HepG2 (cell line): ENCODE results near the gene ADPGK. TPM values are rescaled to one million over a fixed set of nuclear protein-coding genes. Genes with fewer than 3 reads are reported as not detected.
"Not testable (repeated sequence)": the region's sequence is repeated elsewhere in the genome, so short reads cannot be mapped to it uniquely, and the experiment has no call there.

Source experiments
- ATAC-seq: fragments of 200-7000 bp; cut with Tn5 transposase; 3 replicates; pipeline ENCODE4 v1.9.1; 2020; ENCODE audit warnings: mild to moderate bottlenecking, moderate library complexity
- BruUV-seq: library from RNA; stranded (reverse); fragments of 400-500 nt; replicated peaks from 2 replicates; lab custom pipeline; 2021; lab: Mats Ljungman, UMichigan
- CTCF ChIA-PET: fragments of 300-600 bp; formaldehyde crosslinking; extraction: SDS; loops from one replicate; lab custom pipeline; 2021; ENCODE audit warnings: low total read pairs, inconsistent platforms, low intra/inter-chr PET ratio; lab: Yijun Ruan, JAX
- POLR2A ChIA-PET: fragments of 350-600 bp; sonication (Branson Sonifier 250); formaldehyde crosslinking; loops from one replicate; lab custom pipeline; 2020; ENCODE audit warnings: antibody characterized with exemption, inconsistent platforms; lab: Yijun Ruan, JAX
- DNase-seq: peaks from one replicate; pipeline ENCODE4 v3.0.0-alpha.2; 2015; ENCODE audit warnings: low spot score
- FAIRE-seq: peaks from 3 replicates; lab custom pipeline; 2011; peaks lifted over from hg19 to GRCh38; lab: Jason Lieb, UNC
- H2AFZ ChIP-seq: one replicate; pipeline ENCODE4 v1.6.1; 2011; ENCODE audit warnings: low read length, inconsistent platforms
- H3K27ac ChIP-seq: fragments of 300-600 bp; 3 replicates; pipeline ENCODE4 v1.8.0; 2011; ENCODE audit warnings: mixed run types, mild to moderate bottlenecking, mixed read lengths, low read length, inconsistent platforms; ENCODE audit not compliant: insufficient read depth; ENCODE audit errors: extremely low read length
- H3K27me3 ChIP-seq, 2 experiments: fragments of 200-600 bp in 1 of 2; 2 replicates in 1 of 2; 3 replicates in 1 of 2; pipeline versions ENCODE4 v1.6.0 to v1.8.0; 2011; ENCODE audit warnings: low read length in 2 of 2, mild to moderate bottlenecking in 2 of 2, moderate library complexity in 2 of 2, inconsistent platforms in 1 of 2; ENCODE audit not compliant: insufficient read depth in 2 of 2, control insufficient read depth in 1 of 2
- H3K36me3 ChIP-seq, 2 experiments: fragments of 200-600 bp in 1 of 2; replicated peaks in 1 of 2; 2 replicates in 1 of 2; 3 replicates in 1 of 2; pipeline versions ENCODE4 v1.5.1 to v1.8.0; 2011; ENCODE audit warnings: low read length in 2 of 2, inconsistent platforms in 1 of 2; ENCODE audit not compliant: insufficient read depth in 2 of 2, control insufficient read depth in 1 of 2
- H3K4me1 ChIP-seq: 2 replicates; pipeline ENCODE4 v1.5.1; 2012; ENCODE audit warnings: low read length, inconsistent platforms; ENCODE audit not compliant: insufficient read depth
- H3K4me2 ChIP-seq: 2 replicates; pipeline ENCODE4 v1.6.0; 2011; ENCODE audit warnings: low read depth, low read length, inconsistent platforms
- H3K4me3 ChIP-seq, 3 experiments: fragments of 200-600 bp in 1 of 3; sonication (generic), shearing (Covaris generic) in 1 of 3; replicated peaks in 1 of 3; 2 replicates each; pipeline ENCODE4 v1.5.1; 2011 to 2016; ENCODE audit warnings: low read length in 3 of 3, inconsistent platforms in 2 of 3, low read depth in 2 of 3, mild to moderate bottlenecking in 2 of 3, control low read depth in 1 of 3, mixed read lengths in 1 of 3; ENCODE audit not compliant: insufficient read depth in 1 of 3
- H3K79me2 ChIP-seq: one replicate; pipeline ENCODE4 v1.6.1; 2011; ENCODE audit warnings: low read length, inconsistent platforms; ENCODE audit not compliant: insufficient read depth
- H3K9ac ChIP-seq: 2 replicates; pipeline ENCODE4 v1.6.0; 2011; ENCODE audit warnings: mild to moderate bottlenecking, low read depth, low read length, inconsistent platforms; ENCODE audit not compliant: insufficient read depth
- H3K9me3 ChIP-seq: 2 replicates; pipeline ENCODE4 v1.5.1; 2012; ENCODE audit warnings: mild to moderate bottlenecking, low read length
- H4K20me1 ChIP-seq: 2 replicates; pipeline ENCODE4 v1.6.0; 2011; ENCODE audit warnings: inconsistent platforms, mild to moderate bottlenecking, low read length, moderate library complexity; ENCODE audit not compliant: insufficient read depth
- HIVEP1 ChIP-seq: sonication (generic); formaldehyde crosslinking; IDR thresholded peaks from 2 replicates; pipeline ENCODE4 v1.4.0; 2020; ENCODE audit warnings: mild to moderate bottlenecking, missing genetic modification reagents
- HNRNPK ChIP-seq: fragments of 200-400 bp; formaldehyde crosslinking; IDR thresholded peaks from 2 replicates; pipeline ENCODE4 v1.6.1; 2018; ENCODE audit warnings: low read length, low read depth, moderate library complexity, mild to moderate bottlenecking; ENCODE audit not compliant: poor library complexity, severe bottlenecking
- MYC ChIP-seq: sonication (generic); formaldehyde crosslinking; IDR thresholded peaks from 2 replicates; pipeline ENCODE4 v1.9.0; 2021; ENCODE audit warnings: missing genetic modification reagents, borderline replicate concordance
- PCBP1 ChIP-seq: fragments of 200-400 bp; formaldehyde crosslinking; IDR thresholded peaks from 2 replicates; pipeline ENCODE4 v1.6.1; 2017; ENCODE audit warnings: mild to moderate bottlenecking, low read depth, low read length, borderline replicate concordance
- PCBP2 ChIP-seq: fragments of 200-400 bp; formaldehyde crosslinking; optimal IDR thresholded peaks from 2 replicates; pipeline ENCODE3; 2018; ENCODE audit warnings: low read length, low read depth; ENCODE audit not compliant: poor library complexity, severe bottlenecking
- ZBTB2 ChIP-seq: sonication (generic); formaldehyde crosslinking; IDR thresholded peaks from 2 replicates; pipeline ENCODE4 v1.8.0; 2022; ENCODE audit warnings: low read depth, missing genetic modification reagents
- ZMYM2 ChIP-seq: sonication (generic); formaldehyde crosslinking; IDR thresholded peaks from 2 replicates; pipeline ENCODE4 v1.8.0; 2022; ENCODE audit warnings: mild to moderate bottlenecking, missing genetic modification reagents
- ZNF646 ChIP-seq: sonication (generic); formaldehyde crosslinking; IDR thresholded peaks from 2 replicates; pipeline ENCODE4 v1.9.0; 2021; ENCODE audit warnings: mild to moderate bottlenecking, missing genetic modification reagents
- ZNF674 ChIP-seq: sonication (generic); formaldehyde crosslinking; IDR thresholded peaks from 2 replicates; pipeline ENCODE4 v1.5.0; 2020; ENCODE audit warnings: low read depth, mild to moderate bottlenecking, missing genetic modification reagents
- ZNF720 ChIP-seq: sonication (generic); formaldehyde crosslinking; IDR thresholded peaks from 2 replicates; pipeline ENCODE4 v1.4.0; 2020; ENCODE audit warnings: missing genetic modification reagents
- WGBS: methylation state at CpG from one replicate; pipeline ENCODE4 v1.1.6; 2017; ENCODE audit warnings: low lambda C conversion rate; 5-methylcytosine and 5-hydroxymethylcytosine counted together
- in situ Hi-C: cut with HindIII; loops from 2 replicates; pipeline ENCODE4 v1.10.0; 2017; ENCODE audit warnings: low pct_unique_long_range_greater_than_20kb; ENCODE audit not compliant: extremely low pct_ligation_motif_present
- intact Hi-C: fragments of 100-400 bp; cut with micrococcal nuclease; formaldehyde crosslinking; loops from one replicate; pipeline ENCODE4 v1.10.0; 2022; ENCODE audit not compliant: unreplicated experiment
- polyA plus RNA-seq, 8 experiments: library from polyadenylated mRNA; depleted of rRNA in 3 of 8; stranded (reverse) in 7 of 8; unstranded in 1 of 8; fragments of >200 nt; fragmentation: Illumina TruSeq in 4 of 8; extraction: Trizol in 4 of 8; gene quantifications; 2 replicates each; pipeline versions ENCODE4 v1.2.1 to v1.2.3, GENCODE V29; 2011 to 2016; ENCODE audit warnings: low read depth in 4 of 8, missing spikeins in 1 of 8, mixed read lengths in 1 of 8; ENCODE audit not compliant: insufficient read depth in 1 of 8
- total RNA-seq, 5 experiments: library from RNA; depleted of rRNA; stranded (reverse); fragments of >200 nt; fragmentation: Illumina TruSeq; extraction: Trizol; gene quantifications; 2 replicates each; pipeline ENCODE4 v1.2.3, GENCODE V29; 2016; ENCODE audit warnings: low read depth in 1 of 5

The ADPGK gene
- total and polyA plus RNA-seq, 2 of the 13 experiments (the other 11 are each of a cell fraction or from before 2014, with no cell fraction given): 61.6 to 67.5 TPM

GRCh38 chr15:72725851-72726250 is 57.7 kb downstream of the ADPGK start:
- FAIRE-seq, H3K9me3 ChIP-seq, ATAC-seq, H3K27me3 ChIP-seq, H3K4me2 ChIP-seq, H3K9ac ChIP-seq, DNase-seq, BruUV-seq, CTCF ChIA-PET, POLR2A ChIA-PET, H3K27ac ChIP-seq, in situ Hi-C loops, H2AFZ ChIP-seq, H3K79me2 ChIP-seq, H3K36me3 ChIP-seq, H4K20me1 ChIP-seq, H3K4me3 ChIP-seq, intact Hi-C loops: not testable (repeated sequence)
- TF ChIP-seq HNRNPK: peak; percentile 72
- H3K4me1 ChIP-seq: peaks cover 19% of the 10 kb centered on the region
- 97% methylated on average over 6 of the region's 6 CpGs for WGBS

GRCh38 chr15:72725446-72725845 is 58.1 kb downstream of the ADPGK start:
- ATAC-seq (no peak), FAIRE-seq (no peak), DNase-seq (no peak)
- peaks cover 19% of the 10 kb centered on the region for H3K4me1 ChIP-seq
- H3K79me2 ChIP-seq: no peaks in the 10 kb centered on the region
- WGBS: 91% methylated on average over 3 of the region's 3 CpGs
- no peaks in the 10 kb centered on the region; a peak in 2 of 5 replicates for H3K36me3 ChIP-seq
- BruUV-seq: no TSS peak
- intact Hi-C loops (no loop called here), in situ Hi-C loops (no loop called here)
- H3K27ac ChIP-seq: no peak overlapping the region
- no peaks in the 10 kb centered on the region for H4K20me1 ChIP-seq
- no peak overlapping the region for H3K9ac ChIP-seq
- H3K27me3 ChIP-seq: no peaks in the 10 kb centered on the region
- H3K4me2 ChIP-seq: no peak overlapping the region
- no peak overlapping the region for H2AFZ ChIP-seq
- no peaks in the 10 kb centered on the region for H3K9me3 ChIP-seq
- ChIA-PET POLR2A (no interaction called here), CTCF (no interaction called here)
- TF ChIP-seq HNRNPK (peak; percentile 96), ZNF674 (CRISPR knock-in tag) (no peak), PCBP2 (peak; percentile 43), HIVEP1 (CRISPR knock-in tag) (no peak), MYC (CRISPR knock-in tag) (no peak), ZMYM2 (CRISPR knock-in tag) (no peak), ZNF720 (CRISPR knock-in tag) (no peak), ZNF646 (CRISPR knock-in tag) (no peak), ZBTB2 (CRISPR knock-in tag) (no peak), PCBP1 (0 out of 2 replicates have a peak, but pooled peaks have one; percentile 47)
- no peak overlapping the region for H3K4me3 ChIP-seq
